MM.1S (cell line): Measurements from ENCODE around the gene WDSUB1.

Experiments
- DNase-seq: peaks from one replicate; pipeline ENCODE4 v3.0.0-alpha.2; 2015
- H2AFZ ChIP-seq: fragments of 300-600 bp; sonication (generic); 2 replicates; pipeline ENCODE4 v1.6.0; 2016; ENCODE audit warnings: antibody characterized with exemption, low read length
- H3F3A ChIP-seq: fragments of 300-600 bp; sonication (generic); 2 replicates; pipeline ENCODE4 v1.6.1; 2016; ENCODE audit warnings: mild to moderate bottlenecking, antibody characterized with exemption, low read length, moderate library complexity, mixed read lengths; ENCODE audit not compliant: insufficient read depth
- H3K27ac ChIP-seq: fragments of 300-600 bp; sonication (generic); 2 replicates; pipeline ENCODE4 v1.5.1; 2016; ENCODE audit warnings: mild to moderate bottlenecking, low read length
- H3K27me3 ChIP-seq: fragments of 300-600 bp; sonication (generic); replicated peaks from 2 replicates; pipeline ENCODE4 v1.6.0; 2016; ENCODE audit warnings: low read length; ENCODE audit not compliant: insufficient read depth
- H3K36me3 ChIP-seq: fragments of 300-600 bp; sonication (generic); replicated peaks from 2 replicates; pipeline ENCODE4 v1.6.1; 2016; ENCODE audit warnings: mild to moderate bottlenecking, low read length, mixed read lengths; ENCODE audit not compliant: insufficient read depth
- H3K4me1 ChIP-seq: fragments of 300-600 bp; sonication (generic); 2 replicates; pipeline ENCODE4 v1.6.1; 2016; ENCODE audit warnings: low read length, mixed read lengths
- H3K4me2 ChIP-seq: fragments of 300-600 bp; sonication (generic); 2 replicates; pipeline ENCODE4 v1.6.0; 2016; ENCODE audit warnings: low read depth, low read length
- H3K4me3 ChIP-seq: fragments of 300-600 bp; sonication (generic); 2 replicates; pipeline ENCODE4 v1.5.1; 2016; ENCODE audit warnings: low read length, mixed read lengths
- H3K79me2 ChIP-seq: fragments of 300-600 bp; sonication (generic); 2 replicates; pipeline ENCODE4 v1.6.1; 2016; ENCODE audit warnings: mixed run types, low read length, mixed read lengths
- H3K9ac ChIP-seq: fragments of 300-600 bp; sonication (generic); 2 replicates; pipeline ENCODE4 v1.6.1; 2016; ENCODE audit warnings: low read length, mixed read lengths
- H3K9me2 ChIP-seq: fragments of 300-600 bp; sonication (generic); replicated peaks from 2 replicates; pipeline ENCODE4 v1.6.1; 2016; ENCODE audit warnings: mild to moderate bottlenecking, low read length, mixed read lengths; ENCODE audit not compliant: insufficient read depth
- H3K9me3 ChIP-seq: fragments of 300-600 bp; sonication (generic); replicated peaks from 2 replicates; pipeline ENCODE4 v1.6.1; 2016; ENCODE audit warnings: mild to moderate bottlenecking, low read length, mixed read lengths; ENCODE audit not compliant: insufficient read depth
- H4K20me1 ChIP-seq: fragments of 300-600 bp; sonication (generic); 2 replicates; pipeline ENCODE4 v1.6.1; 2016; ENCODE audit warnings: mild to moderate bottlenecking, low read length, moderate library complexity, mixed read lengths; ENCODE audit not compliant: insufficient read depth
- CTCF ChIP-seq: fragments of 300-600 bp; sonication (generic); IDR thresholded peaks from 2 replicates; pipeline ENCODE4 v1.5.1; 2016; ENCODE audit warnings: antibody characterized with exemption, low read length, mixed read lengths
- EZH2 ChIP-seq: fragments of 300-600 bp; sonication (generic); optimal IDR thresholded peaks from 2 replicates; pipeline ENCODE3; 2017; ENCODE audit warnings: low read depth, mild to moderate bottlenecking, antibody characterized with exemption, low read length, mixed read lengths
- EZH2phosphoT487 ChIP-seq: fragments of 300-600 bp; sonication (generic); IDR thresholded peaks from 2 replicates; pipeline ENCODE4 v1.6.1; 2018; ENCODE audit warnings: antibody characterized with exemption, low read length

WDSUB1 gene

GRCh38 chr2:159214325-159214865 is 72.1 kb downstream of the WDSUB1 start:
- Histone ChIP-seq H3K27me3 (no peaks in the 10 kb centered on the region), H3K9me2 (no peaks in the 10 kb centered on the region), H3K79me2 (no peaks in the 10 kb centered on the region), H3K4me2 (no peak overlapping the region), H3K4me3 (no peak overlapping the region), H4K20me1 (no peaks in the 10 kb centered on the region), H3K9ac (no peak overlapping the region), H3K4me1 (peaks cover 8% of the 10 kb centered on the region), H3K27ac (no peak overlapping the region), H3K36me3 (no peaks in the 10 kb centered on the region), H3K9me3 (no peaks in the 10 kb centered on the region), H2AFZ (no peak overlapping the region), H3F3A (no peaks in the 10 kb centered on the region)
- no peak for DNase-seq
- TF ChIP-seq EZH2: no peak

GRCh38 chr2:159213296-159213695 is 73.2 kb downstream of the WDSUB1 start:
- no peak overlapping the region for H3K4me2 ChIP-seq
- no peaks in the 10 kb centered on the region for H3K79me2 ChIP-seq
- no peak overlapping the region for H3K4me3 ChIP-seq
- no peak overlapping the region for H3K27ac ChIP-seq
- H3F3A ChIP-seq: no peaks in the 10 kb centered on the region
- TF ChIP-seq CTCF (no peak), EZH2 (no peak), EZH2phosphoT487 (no peak)
- H3K9ac ChIP-seq: no peak overlapping the region
- no peaks in the 10 kb centered on the region for H3K9me2 ChIP-seq
- no peaks in the 10 kb centered on the region for H3K27me3 ChIP-seq
- no peaks in the 10 kb centered on the region for H4K20me1 ChIP-seq
- no peak overlapping the region for H2AFZ ChIP-seq
- H3K4me1 ChIP-seq: peaks cover 8% of the 10 kb centered on the region
- DNase-seq: no peak
- no peaks in the 10 kb centered on the region for H3K36me3 ChIP-seq
- H3K9me3 ChIP-seq: no peaks in the 10 kb centered on the region

GRCh38 chr2:159211447-159212396 is 74.8 kb downstream of the WDSUB1 start:
- no peaks in the 10 kb centered on the region for H3K27me3 ChIP-seq
- DNase-seq: peak; percentile 32
- H3K79me2 ChIP-seq: no peaks in the 10 kb centered on the region
- no peak overlapping the region for H3K4me3 ChIP-seq
- H2AFZ ChIP-seq: 0 out of 2 replicates have a peak overlapping the region, but pooled peaks have one; percentile 11
- H3F3A ChIP-seq: no peaks in the 10 kb centered on the region
- no peak for TF ChIP-seq EZH2
- no peak for TF ChIP-seq CTCF
- no peak for TF ChIP-seq EZH2phosphoT487
- H3K4me1 ChIP-seq: peaks cover 8% of the 10 kb centered on the region
- no peaks in the 10 kb centered on the region for H3K9me2 ChIP-seq
- no peak overlapping the region for H3K9ac ChIP-seq
- no peaks in the 10 kb centered on the region for H4K20me1 ChIP-seq
- H3K36me3 ChIP-seq: no peaks in the 10 kb centered on the region
- no peak overlapping the region for H3K27ac ChIP-seq
- H3K9me3 ChIP-seq: no peaks in the 10 kb centered on the region
- peak overlapping the region; percentile 34; the same call in 1 of the 2 replicates for H3K4me2 ChIP-seq
